ENCODE results near the gene SGSM2. TPM values are rescaled to one million over a fixed set of nuclear protein-coding genes. Genes with fewer than 3 reads are reported as not detected.

SGSM2 gene
- total RNA-seq, 1 experiment from 2014 or later: 62.0 TPM

DNA sequence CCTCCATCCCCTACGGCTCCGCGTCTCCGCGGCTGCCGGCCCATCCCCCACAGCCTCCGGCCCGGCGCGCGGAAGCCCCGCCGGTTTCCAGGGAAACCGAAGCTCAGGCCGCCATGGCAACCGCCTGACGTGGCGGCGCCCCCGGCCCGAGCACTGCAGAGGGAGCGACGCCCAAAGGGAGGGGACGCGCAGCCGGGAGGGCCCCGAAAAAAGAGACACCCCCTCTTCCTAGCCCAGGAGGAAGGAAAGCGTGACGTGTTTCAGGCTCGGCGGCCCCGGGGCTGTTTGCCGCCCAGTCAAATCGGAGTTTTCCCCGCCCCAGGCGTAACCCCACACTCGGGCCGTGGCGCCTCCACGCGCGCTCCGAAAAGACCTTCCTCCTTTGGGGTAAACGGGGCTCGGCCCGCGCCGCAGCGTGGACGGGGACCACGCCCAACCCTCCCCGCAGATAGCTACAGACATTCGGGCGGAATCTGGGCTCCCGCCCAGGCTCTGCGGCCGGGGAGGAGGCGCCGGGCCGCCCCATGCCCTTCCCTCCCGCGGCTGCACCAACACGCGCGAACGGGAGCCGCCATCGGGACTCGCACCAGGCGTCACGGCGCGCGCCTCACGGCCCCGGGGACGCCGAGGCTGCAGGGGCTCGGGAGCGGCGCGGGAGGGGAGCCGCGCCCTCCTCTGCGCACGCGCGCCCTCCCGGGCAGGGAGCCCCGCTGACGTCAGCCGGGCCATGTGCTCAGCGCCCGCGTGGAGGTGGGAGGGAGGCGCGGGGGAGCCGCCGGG, 56.1 kb downstream of the SGSM2 start:
- Histone ChIP-seq H3K27ac (peak overlapping the region; percentile 84), H3K27me3 (ENCODE audit: insufficient read depth, low read depth) (no peaks in the 10 kb centered on the region), H3K36me3 (ENCODE audit: low read depth) (0 out of 2 replicates have a peak, but pooled peaks cover 5% of the 10 kb centered on the region), H2AFZ (peak overlapping the region; percentile 60), H3F3A (ENCODE audit: insufficient read depth, low read depth) (peaks cover 42% of the 10 kb centered on the region), H4K20me1 (ENCODE audit: insufficient read depth) (peaks cover 35% of the 10 kb centered on the region), H3K4me2 (peak overlapping the region; percentile 78), H3K9me3 (ENCODE audit: insufficient read depth, low read depth) (no peaks in the 10 kb centered on the region), H3K79me2 (ENCODE audit: low read depth) (peaks cover 55% of the 10 kb centered on the region), H3K9me2 (ENCODE audit: insufficient read depth) (no peaks in the 10 kb centered on the region), H3K4me1 (replicated peaks; ENCODE audit: insufficient read depth) (peaks cover 41% of the 10 kb centered on the region), H3K4me3 (peak overlapping the region; percentile 70)
- ChIA-PET POLR2A (ENCODE audit: unreplicated experiment) (interaction anchor here (0.6 to 2.5 kb wide), 9 partner anchors 8 to 679 kb away, joined by 3 to 31 read pairs (median 5); no protein-coding TSS in a partner anchor), CTCF (interaction anchor here (0.6 to 1.8 kb wide), 3 partner anchors 10 to 46 kb away, joined by 3 to 8 read pairs (median 4); no protein-coding TSS in a partner anchor)
- no peak for TF ChIP-seq EZH2 (IDR thresholded peaks at IDR 0.05; ENCODE audit: low read depth)
- TF ChIP-seq, protein P1, sequence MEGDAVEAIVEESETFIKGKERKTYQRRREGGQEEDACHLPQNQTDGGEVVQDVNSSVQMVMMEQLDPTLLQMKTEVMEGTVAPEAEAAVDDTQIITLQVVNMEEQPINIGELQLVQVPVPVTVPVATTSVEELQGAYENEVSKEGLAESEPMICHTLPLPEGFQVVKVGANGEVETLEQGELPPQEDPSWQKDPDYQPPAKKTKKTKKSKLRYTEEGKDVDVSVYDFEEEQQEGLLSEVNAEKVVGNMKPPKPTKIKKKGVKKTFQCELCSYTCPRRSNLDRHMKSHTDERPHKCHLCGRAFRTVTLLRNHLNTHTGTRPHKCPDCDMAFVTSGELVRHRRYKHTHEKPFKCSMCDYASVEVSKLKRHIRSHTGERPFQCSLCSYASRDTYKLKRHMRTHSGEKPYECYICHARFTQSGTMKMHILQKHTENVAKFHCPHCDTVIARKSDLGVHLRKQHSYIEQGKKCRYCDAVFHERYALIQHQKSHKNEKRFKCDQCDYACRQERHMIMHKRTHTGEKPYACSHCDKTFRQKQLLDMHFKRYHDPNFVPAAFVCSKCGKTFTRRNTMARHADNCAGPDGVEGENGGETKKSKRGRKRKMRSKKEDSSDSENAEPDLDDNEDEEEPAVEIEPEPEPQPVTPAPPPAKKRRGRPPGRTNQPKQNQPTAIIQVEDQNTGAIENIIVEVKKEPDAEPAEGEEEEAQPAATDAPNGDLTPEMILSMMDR (conservative IDR thresholded peaks at IDR 0.05): no peak
- intact Hi-C loops (cut with micrococcal nuclease; ENCODE audit: unreplicated experiment): loop anchor here (2.0 kb wide), 2 partner anchors 13 to 35 kb away; no protein-coding TSS in a partner anchor
- peak in 1 of 2 experiments; percentile 91 for DNase-seq
- BruUV-seq (replicated peaks): no TSS peak

DNA sequence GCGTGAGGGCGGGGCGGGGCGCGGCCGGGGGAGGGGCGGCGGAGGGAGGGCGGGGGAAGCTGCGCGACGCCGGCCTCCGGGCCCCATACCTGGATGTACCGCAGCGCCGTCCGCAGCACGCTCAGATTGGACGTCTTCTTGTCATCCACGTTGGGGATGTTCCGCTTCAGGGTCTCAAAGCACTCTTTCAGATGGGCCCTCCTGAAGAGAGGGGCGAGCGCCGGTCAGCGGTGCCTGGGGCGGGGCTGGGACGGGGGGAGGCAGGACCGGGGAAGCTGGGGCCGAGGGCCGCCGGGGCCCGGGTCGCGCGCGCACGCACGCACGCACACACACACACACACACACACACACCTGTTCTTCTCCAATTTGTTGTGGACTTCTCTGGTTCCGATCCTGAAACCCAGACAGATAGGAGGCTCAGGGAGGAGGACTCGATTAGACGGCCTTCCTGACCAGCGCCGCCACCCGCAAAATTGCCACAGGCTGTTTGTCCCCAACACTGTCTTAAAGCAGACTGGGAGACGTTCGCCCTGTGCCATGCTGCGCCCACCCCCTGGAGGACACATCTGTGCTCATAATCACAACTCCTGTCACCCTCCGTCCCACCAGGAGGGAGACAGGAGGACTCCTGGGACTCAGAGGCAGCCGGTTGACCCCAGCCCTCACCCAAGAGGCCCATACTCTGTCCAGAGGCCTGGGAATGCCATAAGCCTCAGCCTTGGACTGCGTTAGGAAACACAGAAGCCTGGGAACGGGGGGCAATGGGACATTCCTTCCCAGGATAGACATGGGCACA, 56.9 kb downstream of the SGSM2 start:
- peaks cover 45% of the 10 kb centered on the region for H3K4me1 ChIP-seq (replicated peaks; ENCODE audit: insufficient read depth)
- no peak overlapping the region for H3K4me3 ChIP-seq
- H2AFZ ChIP-seq: no peak overlapping the region
- peaks cover 38% of the 10 kb centered on the region for H4K20me1 ChIP-seq (ENCODE audit: insufficient read depth)
- no peak overlapping the region for H3K27ac ChIP-seq
- H3K79me2 ChIP-seq (ENCODE audit: low read depth): peaks cover 59% of the 10 kb centered on the region
- ChIA-PET POLR2A (ENCODE audit: unreplicated experiment) (interaction anchor here (0.6 to 2.5 kb wide), 4 partner anchors 7 to 642 kb away, joined by 3 to 31 read pairs (median 16); no protein-coding TSS in a partner anchor), CTCF (interaction anchor here (1.0 kb wide), 1 partner anchor 46 kb away, joined by 4 read pairs; no protein-coding TSS in a partner anchor)
- no peaks in the 10 kb centered on the region for H3K9me2 ChIP-seq (ENCODE audit: insufficient read depth)
- TSS peak; percentile 74 for BruUV-seq (replicated peaks)
- H3K9me3 ChIP-seq (ENCODE audit: insufficient read depth, low read depth): no peaks in the 10 kb centered on the region
- no peaks in the 10 kb centered on the region for H3K27me3 ChIP-seq (ENCODE audit: insufficient read depth, low read depth)
- H3K4me2 ChIP-seq: peak overlapping the region; percentile 37; the same call in 1 of the 2 replicates
- H3F3A ChIP-seq (ENCODE audit: insufficient read depth, low read depth): peaks cover 47% of the 10 kb centered on the region
- no peak for DNase-seq
- no peak for TF ChIP-seq EZH2 (IDR thresholded peaks at IDR 0.05; ENCODE audit: low read depth)
- TF ChIP-seq, protein P1 (conservative IDR thresholded peaks at IDR 0.05): no peak
- H3K36me3 ChIP-seq (ENCODE audit: low read depth): 0 out of 2 replicates have a peak, but pooled peaks cover 5% of the 10 kb centered on the region
- intact Hi-C loops (cut with micrococcal nuclease; ENCODE audit: unreplicated experiment): loop anchor here (2.0 kb wide), 2 partner anchors 13 to 35 kb away; no protein-coding TSS in a partner anchor

GRCh38 chr17:2394775-2395201, 57.5 kb downstream of the SGSM2 start:
- intact Hi-C loops (cut with micrococcal nuclease; ENCODE audit: unreplicated experiment): no loop called here

More at GRCh38 chr17:2394775-2395201, 57.5 kb downstream of the SGSM2 start:
- Histone ChIP-seq H3F3A (ENCODE audit: insufficient read depth, low read depth) (peaks cover 48% of the 10 kb centered on the region), H3K79me2 (ENCODE audit: low read depth) (peaks cover 59% of the 10 kb centered on the region), H3K4me1 (replicated peaks; ENCODE audit: insufficient read depth) (peaks cover 45% of the 10 kb centered on the region), H3K36me3 (ENCODE audit: low read depth) (0 out of 2 replicates have a peak, but pooled peaks cover under 1% of the 10 kb centered on the region), H3K4me2 (no peak overlapping the region), H4K20me1 (ENCODE audit: insufficient read depth) (peaks cover 38% of the 10 kb centered on the region), H2AFZ (no peak overlapping the region), H3K9me3 (ENCODE audit: insufficient read depth, low read depth) (no peaks in the 10 kb centered on the region), H3K9me2 (ENCODE audit: insufficient read depth) (no peaks in the 10 kb centered on the region), H3K27me3 (ENCODE audit: insufficient read depth, low read depth) (no peaks in the 10 kb centered on the region), H3K4me3 (no peak overlapping the region), H3K27ac (no peak overlapping the region)
- BruUV-seq (replicated peaks): no TSS peak
- DNase-seq: no peak
- ChIA-PET CTCF (no interaction called here), POLR2A (ENCODE audit: unreplicated experiment) (no interaction called here)
- TF ChIP-seq, protein P1 (conservative IDR thresholded peaks at IDR 0.05): no peak
- TF ChIP-seq EZH2 (IDR thresholded peaks at IDR 0.05; ENCODE audit: low read depth): no peak
